IMR-90 (cell line): ENCODE data around the gene TBXAS1. TPM values are rescaled to one million over a fixed set of nuclear protein-coding genes. Genes with fewer than 3 reads are reported as not detected.

Source experiments
- ATAC-seq: fragments of 200-7000 bp; cut with Tn5 transposase; 2 replicates; pipeline ENCODE4 v1.9.1; 2020; ENCODE audit warnings: low read depth, mild to moderate bottlenecking, moderate library complexity
- BruUV-seq: library from RNA; stranded (reverse); fragments of 400-500 nt; replicated peaks from 2 replicates; lab custom pipeline; 2021; lab: Mats Ljungman, UMichigan
- CTCF ChIA-PET: fragments of 300-600 bp; formaldehyde crosslinking; extraction: SDS; loops from one replicate; lab custom pipeline; 2021; ENCODE audit warnings: antibody characterized with exemption; lab: Yijun Ruan, JAX
- POLR2A ChIA-PET: fragments of 300-600 bp; sonication (Branson Sonifier 250); formaldehyde crosslinking; loops from one replicate; lab custom pipeline; 2022; ENCODE audit warnings: antibody characterized with exemption; ENCODE audit not compliant: unreplicated experiment; lab: Charles Lee
- DNase-seq: peaks from one replicate; pipeline ENCODE4 v3.0.0; 2013
- H2AFZ ChIP-seq: replicated peaks from 2 replicates; pipeline ENCODE3; 2013; ENCODE audit warnings: low read length, mild to moderate bottlenecking; ENCODE audit not compliant: poor library complexity
- H2AK5ac ChIP-seq: 2 replicates; pipeline ENCODE4 v1.6.1; 2013; ENCODE audit warnings: low read depth, low read length, inconsistent platforms
- H2AK9ac ChIP-seq: replicated peaks from 2 replicates; pipeline ENCODE3; 2013; ENCODE audit warnings: mild to moderate bottlenecking, low read depth, low read length, moderate library complexity; ENCODE audit not compliant: poor library complexity
- H2BK120ac ChIP-seq: 2 replicates; pipeline ENCODE4 v1.6.1; 2013; ENCODE audit warnings: low read depth, low read length, inconsistent platforms
- H2BK15ac ChIP-seq: 3 replicates; pipeline ENCODE4 v1.6.1; 2013; ENCODE audit warnings: low read depth, low read length, inconsistent platforms
- H2BK20ac ChIP-seq: 2 replicates; pipeline ENCODE4 v1.6.1; 2013; ENCODE audit warnings: low read depth, mild to moderate bottlenecking, inconsistent platforms, low read length, moderate library complexity
- H2BK5ac ChIP-seq: 2 replicates; pipeline ENCODE4 v1.6.1; 2013; ENCODE audit warnings: mild to moderate bottlenecking, low read depth, low read length, inconsistent platforms; ENCODE audit not compliant: poor library complexity, severe bottlenecking
- H3K14ac ChIP-seq: replicated peaks from 2 replicates; pipeline ENCODE4 v1.6.1; 2013; ENCODE audit warnings: low read depth, low read length, inconsistent platforms
- H3K18ac ChIP-seq: 2 replicates; pipeline ENCODE4 v1.6.1; 2013; ENCODE audit warnings: low read depth, low read length, control low read depth
- H3K23ac ChIP-seq: 2 replicates; pipeline ENCODE4 v1.6.1; 2013; ENCODE audit warnings: low read depth, low read length, inconsistent platforms
- H3K27ac ChIP-seq: 2 replicates; pipeline ENCODE4 v1.5.1; 2013; ENCODE audit warnings: mild to moderate bottlenecking, control low read depth, low read length; ENCODE audit not compliant: insufficient read depth
- H3K27me3 ChIP-seq: 2 replicates; pipeline ENCODE4 v1.6.1; 2013; ENCODE audit warnings: low read length; ENCODE audit not compliant: control insufficient read depth, insufficient read depth
- H3K36me3 ChIP-seq: 2 replicates; pipeline ENCODE4 v1.6.1; 2013; ENCODE audit warnings: low read length, mixed read lengths; ENCODE audit not compliant: control insufficient read depth, insufficient read depth
- H3K4ac ChIP-seq: 2 replicates; pipeline ENCODE4 v1.6.1; 2013; ENCODE audit warnings: low read depth, low read length, inconsistent platforms
- H3K4me1 ChIP-seq: 2 replicates; pipeline ENCODE4 v1.6.1; 2013; ENCODE audit warnings: low read length, mixed read lengths; ENCODE audit not compliant: control insufficient read depth, insufficient read depth
- H3K4me2 ChIP-seq: 2 replicates; pipeline ENCODE4 v1.6.1; 2013; ENCODE audit warnings: low read depth, mild to moderate bottlenecking, control low read depth, low read length, moderate library complexity
- H3K4me3 ChIP-seq: 2 replicates; pipeline ENCODE4 v1.5.1; 2013; ENCODE audit warnings: low read depth, mild to moderate bottlenecking, control low read depth, low read length, moderate library complexity; ENCODE audit not compliant: insufficient read depth
- H3K56ac ChIP-seq: 2 replicates; pipeline ENCODE4 v1.6.1; 2013; ENCODE audit warnings: low read length, inconsistent platforms; ENCODE audit not compliant: insufficient read depth; ENCODE audit errors: extremely low read depth
- H3K79me1 ChIP-seq, 2 experiments: 2 replicates each; pipeline ENCODE4 v1.6.1; 2013; ENCODE audit warnings: low read length in 2 of 2, inconsistent platforms in 1 of 2, low read depth in 1 of 2
- H3K9ac ChIP-seq: 2 replicates; pipeline ENCODE4 v1.6.1; 2013; ENCODE audit warnings: low read depth, low read length, control low read depth
- H3K9me1 ChIP-seq: 2 replicates; pipeline ENCODE4 v1.6.1; 2013; ENCODE audit warnings: low read length, inconsistent platforms; ENCODE audit not compliant: insufficient read depth
- H3K9me3 ChIP-seq: 2 replicates; pipeline ENCODE4 v1.6.1; 2013; ENCODE audit warnings: low read length; ENCODE audit not compliant: control insufficient read depth, insufficient read depth
- H4K20me1 ChIP-seq: 2 replicates; pipeline ENCODE4 v1.6.1; 2013; ENCODE audit warnings: low read length, inconsistent platforms; ENCODE audit not compliant: insufficient read depth
- H4K5ac ChIP-seq: 2 replicates; pipeline ENCODE4 v1.6.1; 2013; ENCODE audit warnings: mild to moderate bottlenecking, low read depth, low read length, control low read depth
- H4K8ac ChIP-seq, 2 experiments: 2 replicates each; pipeline ENCODE4 v1.6.1; 2013; ENCODE audit warnings: low read depth in 2 of 2, low read length in 2 of 2, control low read depth in 1 of 2, inconsistent platforms in 1 of 2
- H4K91ac ChIP-seq: 2 replicates; pipeline ENCODE4 v1.6.1; 2013; ENCODE audit warnings: low read depth, low read length, inconsistent platforms; ENCODE audit not compliant: insufficient read depth
- BHLHE40 ChIP-seq: fragments of 150-350 bp; IDR thresholded peaks from 2 replicates; pipeline ENCODE4 v1.6.1; 2016; ENCODE audit warnings: mild to moderate bottlenecking, low read depth, low read length
- CEBPB ChIP-seq: IDR thresholded peaks from 2 replicates; pipeline ENCODE4 v1.6.1; 2012; ENCODE audit warnings: low read depth, low read length, improper control_type of control experiment
- CHD1 ChIP-seq: IDR thresholded peaks from 2 replicates; pipeline ENCODE4 v1.6.1; 2012; ENCODE audit warnings: low read depth, low read length, improper control_type of control experiment
- CTCF ChIP-seq: conservative IDR thresholded peaks from 2 replicates; pipeline ENCODE4 v1.5.1; 2012; ENCODE audit warnings: mild to moderate bottlenecking, low read depth, low read length, improper control_type of control experiment
- MAZ ChIP-seq: IDR thresholded peaks from 2 replicates; pipeline ENCODE4 v1.6.1; 2012; ENCODE audit warnings: low read depth, mild to moderate bottlenecking, low read length, improper control_type of control experiment, moderate library complexity, borderline replicate concordance
- MXI1 ChIP-seq: IDR thresholded peaks from 2 replicates; pipeline ENCODE4 v1.6.1; 2012; ENCODE audit warnings: low read depth, mild to moderate bottlenecking, low read length, moderate library complexity, borderline replicate concordance
- NFE2L2 ChIP-seq: fragments of 150-350 bp; IDR thresholded peaks from 2 replicates; pipeline ENCODE4 v1.6.1; 2016; ENCODE audit warnings: low read depth, mild to moderate bottlenecking, low read length
- RAD21 ChIP-seq: IDR thresholded peaks from 2 replicates; pipeline ENCODE4 v1.6.1; 2012; ENCODE audit warnings: low read length, improper control_type of control experiment
- RCOR1 ChIP-seq: IDR thresholded peaks from 2 replicates; pipeline ENCODE4 v1.6.1; 2012; ENCODE audit warnings: mild to moderate bottlenecking, low read length, improper control_type of control experiment; ENCODE audit not compliant: insufficient replicate concordance
- SMC3 ChIP-seq: fragments of 150-350 bp; IDR thresholded peaks from 2 replicates; pipeline ENCODE4 v1.6.1; 2016; ENCODE audit warnings: low read depth, mild to moderate bottlenecking, antibody characterized with exemption, low read length, moderate library complexity
- USF2 ChIP-seq: fragments of 150-350 bp; IDR thresholded peaks from 2 replicates; pipeline ENCODE4 v1.6.1; 2017; ENCODE audit warnings: mild to moderate bottlenecking, antibody characterized with exemption, low read length, low read depth
- WGBS, 2 experiments: methylation state at CpG; one replicate each; pipeline versions ENCODE4 v1.1.5 to v1.1.7; 2013; ENCODE audit warnings: missing lambda C conversion rate in 2 of 2; ENCODE audit not compliant: insufficient read length in 1 of 2; ENCODE audit errors: extremely low coverage in 2 of 2; 5-methylcytosine and 5-hydroxymethylcytosine counted together
- dilution Hi-C: fragments of 300-500 bp; cut with HindIII; formaldehyde crosslinking; loops from one replicate; pipeline ENCODE4 v1.14.3; 2018; ENCODE audit warnings: low sequenced_read_pairs; ENCODE audit not compliant: unreplicated experiment
- in situ Hi-C: fragments of 300-500 bp; cut with MboI; formaldehyde crosslinking; loops from 3 replicates; pipeline ENCODE4 v1.14.3; 2019; ENCODE audit warnings: low sequenced_read_pairs, inconsistent platforms, mixed read lengths
- intact Hi-C: fragments of 100-400 bp; cut with micrococcal nuclease; formaldehyde crosslinking; loops from 2 replicates; pipeline ENCODE4 v1.10.0; 2022
- polyA plus RNA-seq, 3 experiments: library from polyadenylated mRNA; depleted of rRNA; stranded (reverse); fragments of >200 nt; gene quantifications; 2 replicates each; pipeline ENCODE4 v1.2.3, GENCODE V29; 2012; ENCODE audit warnings: low replicate concordance in 1 of 3
- total RNA-seq: library from RNA; depleted of rRNA; stranded (reverse); fragments of >200 nt; gene quantifications from 2 replicates; pipeline ENCODE4 v1.2.3, GENCODE V29; 2012
- TF ChIP-seq, protein P1 (sequence below): fragments of 150-350 bp; IDR thresholded peaks from 2 replicates; pipeline ENCODE4 v1.6.1; 2016; ENCODE audit warnings: low read depth, mild to moderate bottlenecking, low read length, moderate library complexity, borderline replicate concordance

TBXAS1 gene
- total and polyA plus RNA-seq, 2 of the 4 experiments (the other 2 are of a cell fraction): 5.9 to 10.8 TPM

DNA sequence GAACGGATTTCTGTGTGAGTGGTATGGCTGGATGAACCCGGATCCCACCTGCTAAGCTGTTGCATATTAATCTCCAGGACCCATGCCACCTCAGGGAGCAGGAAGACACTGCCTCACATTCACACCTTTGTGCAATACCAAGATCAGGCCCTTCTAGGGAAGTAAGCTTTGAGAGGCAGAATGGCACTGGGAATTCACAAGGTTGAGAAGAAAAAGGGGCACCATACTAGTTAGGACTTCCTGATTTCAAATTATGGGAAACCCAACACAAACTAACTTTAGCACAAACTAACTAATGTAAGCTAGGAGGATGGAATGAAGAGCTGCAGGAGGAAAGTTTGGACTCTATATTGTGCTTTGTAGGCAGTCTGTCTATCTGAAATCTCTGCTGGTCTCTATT lies 71.3 kb downstream of the TBXAS1 start:
- in situ Hi-C loops (no loop called here), dilution Hi-C loops (no loop called here), intact Hi-C loops (no loop called here)
- H2AK9ac ChIP-seq: no peak overlapping the region
- no peak overlapping the region for H3K56ac ChIP-seq
- H3K4me1 ChIP-seq: no peaks in the 10 kb centered on the region; the same call in 1 of the 2 replicates
- no peaks in the 10 kb centered on the region for H3K27me3 ChIP-seq
- H2BK5ac ChIP-seq: no peak overlapping the region
- H2AFZ ChIP-seq: no peak overlapping the region
- no peaks in the 10 kb centered on the region for H3K36me3 ChIP-seq
- no peak overlapping the region for H4K8ac ChIP-seq
- no peak overlapping the region for H3K23ac ChIP-seq
- H2BK20ac ChIP-seq: no peak overlapping the region
- H3K14ac ChIP-seq: no peak overlapping the region
- no peak overlapping the region for H3K4me2 ChIP-seq
- H3K4ac ChIP-seq: no peak overlapping the region
- H3K9ac ChIP-seq: no peak overlapping the region
- H3K79me1 ChIP-seq: no peaks in the 10 kb centered on the region
- H4K20me1 ChIP-seq: no peaks in the 10 kb centered on the region
- H3K9me3 ChIP-seq: no peaks in the 10 kb centered on the region
- H2BK120ac ChIP-seq: no peak overlapping the region
- no peak overlapping the region for H4K5ac ChIP-seq
- H3K4me3 ChIP-seq: no peak overlapping the region
- no peak overlapping the region for H4K91ac ChIP-seq
- H3K9me1 ChIP-seq: 0 out of 2 replicates have a peak, but pooled peaks cover 2% of the 10 kb centered on the region
- TF ChIP-seq MXI1: no peak
- no peak for TF ChIP-seq BHLHE40
- TF ChIP-seq, protein P1, sequence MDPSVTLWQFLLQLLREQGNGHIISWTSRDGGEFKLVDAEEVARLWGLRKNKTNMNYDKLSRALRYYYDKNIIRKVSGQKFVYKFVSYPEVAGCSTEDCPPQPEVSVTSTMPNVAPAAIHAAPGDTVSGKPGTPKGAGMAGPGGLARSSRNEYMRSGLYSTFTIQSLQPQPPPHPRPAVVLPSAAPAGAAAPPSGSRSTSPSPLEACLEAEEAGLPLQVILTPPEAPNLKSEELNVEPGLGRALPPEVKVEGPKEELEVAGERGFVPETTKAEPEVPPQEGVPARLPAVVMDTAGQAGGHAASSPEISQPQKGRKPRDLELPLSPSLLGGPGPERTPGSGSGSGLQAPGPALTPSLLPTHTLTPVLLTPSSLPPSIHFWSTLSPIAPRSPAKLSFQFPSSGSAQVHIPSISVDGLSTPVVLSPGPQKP: no peak
- TF ChIP-seq RAD21: no peak
- no peak for TF ChIP-seq CEBPB
- no peak for TF ChIP-seq SMC3
- TF ChIP-seq CTCF: no peak
- no peak for TF ChIP-seq NFE2L2
- TF ChIP-seq RCOR1: no peak
- no peak for TF ChIP-seq MAZ
- no peak for TF ChIP-seq CHD1
- no peak for TF ChIP-seq USF2
- H2AK5ac ChIP-seq: no peak overlapping the region
- POLR2A ChIA-PET: no interaction called here
- ATAC-seq (no peak), DNase-seq (no peak)
- no TSS peak for BruUV-seq
- no CpG with 5 or more reads among the region's 2 CpGs for WGBS, 2 experiments
- no peak overlapping the region for H2BK15ac ChIP-seq
- no peak overlapping the region for H3K18ac ChIP-seq
- no peak overlapping the region for H3K27ac ChIP-seq
- CTCF ChIA-PET: no interaction called here
